NCI-H1092 treated with DMSO at 0.1 percent for 48 hours (cell line): ENCODE data around the gene CEP76.
"Not testable (repeated sequence)": the region's sequence is repeated elsewhere in the genome, so short reads cannot be mapped to it uniquely, and the experiment has no call there.

Experiments
- DNase-seq: peaks from one replicate; lab custom pipeline; 2025; lab: John Stamatoyannopoulos, UW

CEP76 gene

DNA sequence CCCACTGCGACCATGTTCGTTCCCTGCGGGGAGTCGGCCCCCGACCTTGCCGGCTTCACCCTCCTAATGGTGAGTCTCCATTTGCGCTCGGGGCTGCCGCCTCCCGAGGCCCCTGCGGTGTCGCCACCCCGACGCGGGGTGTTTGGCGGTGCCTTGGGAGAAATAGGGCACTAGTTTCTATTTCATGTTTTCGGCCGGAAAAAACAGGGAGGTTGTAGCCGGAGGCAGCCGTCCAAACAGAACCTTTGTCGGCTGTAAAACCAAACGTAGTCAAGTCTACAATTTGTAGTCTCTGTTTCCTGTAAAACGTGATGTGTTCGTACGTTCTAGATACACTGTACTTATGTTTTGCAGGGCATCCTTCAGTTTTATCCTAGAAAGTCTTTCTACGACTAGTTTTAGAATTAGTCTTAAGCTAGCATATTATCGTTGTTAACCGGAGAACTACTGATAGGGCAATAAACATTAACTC is 609 bp upstream of the CEP76 start:
- DNase-seq = no peak

- DNase-seq = no peak
Observed at GRCh38 chr18:12701161-12701560, 1.4 kb downstream of the CEP76 start.

GRCh38 chr18:12699747-12700146 is 2.8 kb downstream of the CEP76 start:
- DNase-seq = no peak

- DNase-seq = no peak
Observed at GRCh38 chr18:12694032-12694431, 8.5 kb downstream of the CEP76 start.

- no peak for DNase-seq
Observed at GRCh38 chr18:12692206-12692605, 10.3 kb downstream of the CEP76 start.

- no peak for DNase-seq
Observed at GRCh38 chr18:12689256-12689850, 13.2 kb downstream of the CEP76 start.

- DNase-seq = no peak
Observed at GRCh38 chr18:12686100-12686499, 16.4 kb downstream of the CEP76 start.

DNA sequence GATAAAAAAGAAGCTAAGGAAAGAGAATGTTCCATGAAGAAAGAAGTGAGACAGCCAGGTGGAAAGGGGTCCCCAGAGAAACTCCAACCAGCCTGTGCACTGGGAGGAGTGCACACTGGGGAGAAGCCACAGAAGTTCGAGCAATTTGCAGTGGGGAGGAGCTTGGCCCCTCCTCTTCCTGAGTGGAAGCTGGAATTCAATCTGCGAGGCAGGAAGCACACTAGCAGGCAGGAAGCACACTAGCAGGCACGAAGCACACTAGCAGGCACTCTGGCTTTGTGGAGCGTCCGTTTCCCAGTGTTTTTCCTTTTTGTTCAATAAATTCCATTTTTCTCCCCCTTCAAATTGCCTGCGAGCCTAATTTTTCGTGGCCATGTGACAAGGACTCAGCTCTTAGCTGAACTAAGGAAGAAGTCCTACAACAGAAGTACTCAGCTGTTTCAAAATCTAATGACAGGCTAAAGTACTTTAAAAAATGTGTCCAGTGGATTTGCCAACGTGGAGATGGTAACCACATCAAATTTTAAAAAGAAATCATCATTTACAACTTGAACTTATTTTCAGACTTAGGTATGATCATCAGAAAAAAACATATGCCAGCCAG is 23.2 kb downstream of the CEP76 start:
- no peak for DNase-seq

DNA sequence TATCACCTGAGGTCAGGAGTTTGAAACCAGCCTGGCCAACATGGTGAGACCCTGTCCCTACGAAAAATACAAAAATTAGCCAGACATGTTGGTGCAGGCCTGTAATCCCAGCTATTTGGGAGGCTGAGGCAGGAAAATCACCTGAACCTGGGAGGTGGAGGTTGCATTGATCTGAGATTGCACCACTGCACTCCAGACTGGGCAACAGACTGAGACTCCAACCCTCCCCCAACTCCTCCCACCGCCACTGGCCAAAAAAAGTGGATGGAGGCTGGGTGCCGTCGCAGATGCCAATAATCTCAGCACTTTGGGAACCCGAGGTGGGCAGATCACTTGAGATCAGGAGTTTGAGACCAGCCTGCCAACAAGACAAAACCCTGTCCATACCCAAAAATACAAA is 34.5 kb downstream of the CEP76 start:
- DNase-seq = no peak

DNA sequence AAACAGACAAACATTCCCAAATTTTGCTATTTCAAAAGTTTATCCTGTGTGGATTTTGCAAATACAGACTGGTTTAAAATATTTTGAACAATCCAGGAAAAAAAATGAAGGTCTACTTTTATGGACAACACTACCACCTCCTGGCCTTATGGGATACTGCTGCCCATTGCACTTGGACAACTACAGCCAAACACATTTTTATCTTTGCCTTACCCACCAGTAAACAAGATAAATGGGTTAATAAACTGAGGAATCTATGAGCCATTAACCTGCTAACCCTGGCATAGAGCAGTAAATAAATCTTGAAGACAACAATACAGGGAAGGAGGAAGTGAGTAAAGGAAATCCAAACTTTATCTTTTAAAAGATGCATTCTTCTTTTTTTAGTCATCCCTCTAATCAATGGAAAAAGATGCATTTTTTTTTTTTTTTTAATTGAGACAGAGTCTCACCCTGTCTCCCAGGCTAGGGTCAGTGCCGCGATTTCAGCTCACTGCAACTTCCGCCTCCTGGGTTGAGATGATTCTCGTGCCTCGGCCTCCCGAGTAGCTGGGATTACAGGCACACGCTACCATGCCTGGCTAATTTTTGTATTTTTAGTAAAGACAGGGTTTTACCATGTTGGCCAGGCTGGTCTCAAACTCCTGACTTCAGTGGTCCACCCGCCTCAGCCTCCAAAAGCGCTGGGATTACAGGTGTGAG is 42.5 kb downstream of the CEP76 start:
- peak; percentile 25 for DNase-seq

DNA sequence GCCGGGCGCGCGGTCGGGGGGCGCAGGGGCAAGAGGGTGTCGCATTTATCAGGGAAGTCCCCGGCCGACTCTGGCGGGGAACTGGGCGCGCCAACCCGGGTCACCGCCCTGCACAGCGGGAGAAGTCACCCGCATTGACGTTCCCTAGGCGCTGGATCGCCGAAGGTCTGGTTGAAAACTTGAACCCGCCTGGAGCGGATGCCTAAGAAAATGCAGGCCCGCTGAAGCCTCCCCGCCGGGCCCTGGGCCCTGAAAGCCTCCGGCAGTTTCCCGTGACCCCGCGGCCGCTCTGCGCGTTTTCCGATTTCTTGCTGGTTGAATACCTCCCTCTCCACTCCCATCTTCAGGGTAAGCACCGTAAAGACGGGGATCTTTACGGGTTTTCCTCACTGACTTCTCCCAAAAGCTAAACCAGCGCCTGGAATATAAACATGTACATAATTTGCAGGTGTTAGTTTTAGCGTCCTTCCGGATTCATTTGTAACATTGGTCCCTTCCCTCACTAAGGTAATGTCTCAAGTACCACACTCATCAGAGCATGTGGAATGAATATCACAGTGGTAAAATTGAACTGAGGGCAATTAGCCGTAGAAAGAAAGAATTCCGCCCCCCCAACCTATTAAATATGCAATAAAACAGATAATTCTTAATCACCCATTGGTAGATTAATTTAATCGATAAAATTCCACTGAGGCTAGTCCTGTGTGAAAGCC is 43.9 kb downstream of the CEP76 start:
- DNase-seq = peak; percentile 14

DNA sequence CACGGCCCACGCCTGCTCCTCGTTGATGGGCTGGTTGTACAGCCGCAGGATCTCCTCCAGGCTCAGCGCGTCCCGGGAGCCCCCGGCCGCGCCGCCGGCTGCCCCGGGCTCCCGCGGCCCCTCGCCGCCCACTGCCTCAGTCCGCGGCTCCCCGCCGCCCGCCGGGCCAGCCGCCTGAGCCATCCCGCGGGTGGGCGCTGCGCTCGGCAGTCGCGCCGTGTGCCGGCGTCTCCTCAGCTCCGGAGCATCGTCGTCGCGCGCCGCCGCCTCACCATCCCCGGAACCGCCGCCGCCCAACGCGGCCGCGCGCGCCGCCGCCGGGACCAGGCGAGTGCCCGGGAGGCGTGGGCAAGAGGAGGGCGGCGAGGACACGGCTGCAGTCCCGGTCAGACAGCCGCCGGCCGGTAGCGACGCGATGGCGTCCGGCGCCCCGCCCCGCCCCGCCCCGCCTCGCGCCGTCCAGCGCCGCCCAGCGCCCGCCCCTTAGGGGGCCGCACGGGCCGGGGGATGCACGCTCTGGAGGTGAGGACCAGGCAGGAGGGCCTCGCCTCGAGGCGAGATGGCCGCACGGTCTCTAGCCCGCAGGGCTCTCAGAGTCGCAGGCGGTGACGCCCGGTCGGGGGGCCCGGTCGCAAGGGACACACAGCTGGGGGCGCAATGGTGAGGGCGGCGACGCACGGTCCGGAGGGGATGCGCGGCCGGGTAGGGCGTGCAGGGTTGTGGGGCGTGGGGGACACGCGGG is 44.7 kb downstream of the CEP76 start, which contains the start of gene SPIRE1:
Gene SPIRE1 (minus strand): TSS at position 424 of the 742 bp plus-strand sequence. CDS start 241 bp downstream, at position 183.
- DNase-seq = peak; percentile 24

GRCh38 chr18:12656938-12657683 is 45.4 kb downstream of the CEP76 start:
- DNase-seq = no peak

DNA sequence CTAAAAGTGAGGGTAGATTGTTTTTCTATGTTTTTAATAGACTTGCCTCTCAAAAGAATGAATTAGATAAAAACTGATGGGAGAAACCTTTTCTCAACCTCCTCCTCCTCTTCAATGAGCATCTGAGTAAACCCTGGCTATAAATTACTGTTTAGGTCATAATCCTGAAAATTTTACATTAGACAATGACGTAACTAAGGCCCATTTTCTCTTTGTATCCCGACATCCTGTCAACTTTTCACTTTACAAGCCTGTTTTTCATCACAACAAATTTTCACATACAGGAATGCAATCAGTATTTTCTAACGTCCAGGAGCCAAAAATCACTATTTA is 46.0 kb downstream of the CEP76 start:
- no peak for DNase-seq

- DNase-seq = no peak
Observed at GRCh38 chr18:12654971-12655370, 47.6 kb downstream of the CEP76 start.

- no peak for DNase-seq
Observed at GRCh38 chr18:12652861-12653401, 49.6 kb downstream of the CEP76 start.

- DNase-seq = no peak
Observed at GRCh38 chr18:12651651-12652050, 50.9 kb downstream of the CEP76 start.

GRCh38 chr18:12647773-12648172 is 54.8 kb downstream of the CEP76 start:
- DNase-seq = no peak

- DNase-seq = peak; percentile 33
Observed at GRCh38 chr18:12645751-12646203, 56.7 kb downstream of the CEP76 start.

DNA sequence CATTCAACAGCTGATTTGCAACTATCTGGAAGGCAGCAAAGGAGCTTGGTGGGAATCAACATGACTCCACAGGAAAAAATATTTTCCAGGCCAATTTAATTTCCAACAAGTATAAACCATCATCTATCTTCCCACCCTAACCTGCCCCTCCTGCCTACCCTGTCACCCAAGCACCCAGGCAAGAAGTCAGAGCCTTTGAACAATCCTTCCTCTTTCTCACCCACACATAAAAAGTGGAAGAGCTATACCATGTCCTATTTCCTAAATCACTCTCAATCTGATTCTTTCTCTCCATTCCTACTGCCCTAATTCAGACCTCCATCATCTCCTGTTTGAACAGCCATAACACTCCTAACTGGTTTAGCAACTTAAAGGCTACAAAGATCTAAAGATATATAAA is 57.3 kb downstream of the CEP76 start:
- DNase-seq = no peak

- not testable (repeated sequence) for DNase-seq
Observed at GRCh38 chr18:12643756-12644155, 58.8 kb downstream of the CEP76 start.
